Fibroblast of mammary gland (primary cell): ENCODE data around the gene GTF2A2.

ENCODE experiments used
- DNase-seq: peaks from one replicate; pipeline ENCODE4 v3.0.0-alpha.2; 2010; ENCODE audit warnings: low read depth
- H3K4me3 ChIP-seq: 2 replicates; pipeline ENCODE4 v1.5.1; 2011; ENCODE audit warnings: low read depth, mild to moderate bottlenecking, low read length, moderate library complexity; ENCODE audit not compliant: control insufficient read depth
- TF ChIP-seq, protein P1 (sequence below): conservative IDR thresholded peaks from 2 replicates; pipeline ENCODE4 v1.5.1; 2011; ENCODE audit warnings: low read depth, low read length, inconsistent platforms; ENCODE audit not compliant: control insufficient read depth, insufficient read depth

Gene GTF2A2

DNA sequence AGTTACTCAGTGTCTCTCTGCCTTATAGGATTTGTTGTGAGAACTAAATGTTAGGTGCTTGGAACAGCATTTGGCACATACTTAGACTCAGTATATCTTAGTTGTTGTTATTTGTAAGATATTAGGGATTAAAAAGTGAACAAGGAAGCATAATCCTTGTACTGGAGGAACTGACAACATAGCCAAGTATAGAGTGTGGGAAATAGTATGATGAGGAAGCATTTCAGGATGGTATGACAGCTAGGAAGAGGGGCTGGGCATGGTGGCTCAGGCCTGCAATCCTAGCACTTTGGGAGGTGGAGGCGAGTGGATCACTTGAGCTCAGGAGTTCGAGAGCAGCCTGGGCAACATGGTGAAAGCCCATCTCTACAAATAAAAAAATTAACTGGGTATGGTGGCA, 62.3 kb downstream of the GTF2A2 start:
- TF ChIP-seq, protein P1, sequence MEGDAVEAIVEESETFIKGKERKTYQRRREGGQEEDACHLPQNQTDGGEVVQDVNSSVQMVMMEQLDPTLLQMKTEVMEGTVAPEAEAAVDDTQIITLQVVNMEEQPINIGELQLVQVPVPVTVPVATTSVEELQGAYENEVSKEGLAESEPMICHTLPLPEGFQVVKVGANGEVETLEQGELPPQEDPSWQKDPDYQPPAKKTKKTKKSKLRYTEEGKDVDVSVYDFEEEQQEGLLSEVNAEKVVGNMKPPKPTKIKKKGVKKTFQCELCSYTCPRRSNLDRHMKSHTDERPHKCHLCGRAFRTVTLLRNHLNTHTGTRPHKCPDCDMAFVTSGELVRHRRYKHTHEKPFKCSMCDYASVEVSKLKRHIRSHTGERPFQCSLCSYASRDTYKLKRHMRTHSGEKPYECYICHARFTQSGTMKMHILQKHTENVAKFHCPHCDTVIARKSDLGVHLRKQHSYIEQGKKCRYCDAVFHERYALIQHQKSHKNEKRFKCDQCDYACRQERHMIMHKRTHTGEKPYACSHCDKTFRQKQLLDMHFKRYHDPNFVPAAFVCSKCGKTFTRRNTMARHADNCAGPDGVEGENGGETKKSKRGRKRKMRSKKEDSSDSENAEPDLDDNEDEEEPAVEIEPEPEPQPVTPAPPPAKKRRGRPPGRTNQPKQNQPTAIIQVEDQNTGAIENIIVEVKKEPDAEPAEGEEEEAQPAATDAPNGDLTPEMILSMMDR: no peak
- H3K4me3 ChIP-seq: no peak overlapping the region
- DNase-seq: no peak

GRCh38 chr15:59594493-59594942, 62.8 kb downstream of the GTF2A2 start:
- DNase-seq: peak; percentile 72
- TF ChIP-seq, protein P1: no peak
- H3K4me3 ChIP-seq: no peak overlapping the region

GRCh38 chr15:59591356-59591755, 66.0 kb downstream of the GTF2A2 start:
- H3K4me3 ChIP-seq: no peak overlapping the region
- TF ChIP-seq, protein P1: no peak
- DNase-seq: no peak

- no peak for DNase-seq
- TF ChIP-seq, protein P1: no peak
- no peak overlapping the region for H3K4me3 ChIP-seq
These were observed 67.3 kb downstream of the GTF2A2 start for GRCh38 chr15:59590027-59590426.
